Tibial artery (tissue), 4 donors: ENCODE measurements around the gene SLC25A24.
"Not testable (repeated sequence)": the region's sequence is repeated elsewhere in the genome, so short reads cannot be mapped to it uniquely, and the experiment has no call there.

Source experiments
- DNase-seq, 2 donors: peaks; one replicate each; pipeline ENCODE4 v3.0.0-alpha.2; 2019
- H3K27ac ChIP-seq, 2 donors: fragments of 200-600 bp; sonication (generic) in 1 of 2; 1 replicate in 1 of 2; 2 replicates in 1 of 2; pipeline ENCODE4 v1.5.1; 2018 to 2019; ENCODE audit warnings: mild to moderate bottlenecking in 1 of 2
- H3K27me3 ChIP-seq, 2 donors: fragments of 200-600 bp; sonication (generic) in 1 of 2; one replicate each; pipeline versions ENCODE4 v1.5.1 to v1.6.0; 2016 to 2019
- H3K36me3 ChIP-seq, 3 donors: fragments of 200-600 bp; sonication (generic) in 2 of 3; one replicate each; pipeline ENCODE4 v1.5.1; 2016 to 2019; ENCODE audit warnings: mild to moderate bottlenecking in 2 of 3
- H3K4me1 ChIP-seq, 4 donors: fragments of 200-600 bp; sonication (generic) in 2 of 4; 1 replicate in 3 of 4; 2 replicates in 1 of 4; pipeline ENCODE4 v1.5.1; 2016 to 2019
- H3K4me3 ChIP-seq, 2 donors: fragments of 200-600 bp; sonication (generic) in 1 of 2; 1 replicate in 1 of 2; 2 replicates in 1 of 2; pipeline ENCODE4 v1.5.1; 2018 to 2019; ENCODE audit warnings: mild to moderate bottlenecking in 2 of 2
- H3K9me3 ChIP-seq, 3 donors: fragments of 200-600 bp; sonication (generic) in 1 of 3; one replicate each; pipeline ENCODE4 v1.5.1; 2016 to 2019
- CTCF ChIP-seq, 2 experiments: fragments of 200-600 bp in 1 of 2; fragments of 450-650 bp in 1 of 2; IDR thresholded peaks; one replicate each; pipeline ENCODE4 v1.5.1; 2017 to 2019; ENCODE audit warnings: antibody characterized with exemption in 2 of 2, mild to moderate bottlenecking in 1 of 2, moderate library complexity in 1 of 2
- intact Hi-C: fragments of 100-400 bp; cut with DNase I; formaldehyde crosslinking; loops from one replicate; pipeline ENCODE4 v1.15.0; 2023; ENCODE audit warnings: low total_unique reads

SLC25A24 gene

GRCh38 chr1:108158893-108159453 lies 41.2 kb downstream of the SLC25A24 start:
- TF ChIP-seq CTCF (IDR thresholded peaks at IDR 0.05) = no peak
- H3K9me3 ChIP-seq = no peaks in the 10 kb centered on the region
- H3K36me3 ChIP-seq = peaks cover 26 to 43% (median 33%) of the 10 kb centered on the region in 3 donors
- no peak overlapping the region for H3K4me3 ChIP-seq
- no peaks in the 10 kb centered on the region for H3K4me1 ChIP-seq
- no peaks in the 10 kb centered on the region for H3K27me3 ChIP-seq
- intact Hi-C loops = loop anchor here (10.0 kb wide), 1 partner anchor 1126 kb away; the partner anchor contains the start of gene PSRC1
- DNase-seq = no peak
- H3K27ac ChIP-seq = no peak overlapping the region

GRCh38 chr1:108154314-108154713 lies 45.8 kb downstream of the SLC25A24 start:
- Histone ChIP-seq H3K27ac (no peak overlapping the region), H3K36me3 (peaks cover 51 to 64% (median 56%) of the 10 kb centered on the region in 3 donors), H3K4me3 (no peak overlapping the region), H3K9me3 (no peaks in the 10 kb centered on the region), H3K4me1 (peaks cover 0 to 6% (median 0%) of the 10 kb centered on the region in 4 donors), H3K27me3 (no peaks in the 10 kb centered on the region)
- TF ChIP-seq CTCF (IDR thresholded peaks at IDR 0.05) = no peak
- intact Hi-C loops = loop anchor here (10.0 kb wide), 1 partner anchor 1130 kb away; the partner anchor contains the start of gene PSRC1
- no peak for DNase-seq

- TF ChIP-seq CTCF (IDR thresholded peaks at IDR 0.05) = no peak
- peaks cover 62 to 80% (median 69%) of the 10 kb centered on the region in 3 donors for H3K36me3 ChIP-seq
- no peaks in the 10 kb centered on the region for H3K9me3 ChIP-seq
- H3K4me1 ChIP-seq = peaks cover 0 to 6% (median 0%) of the 10 kb centered on the region in 4 donors
- H3K4me3 ChIP-seq = no peak overlapping the region
- H3K27ac ChIP-seq = no peak overlapping the region
- no peaks in the 10 kb centered on the region for H3K27me3 ChIP-seq
- intact Hi-C loops = loop anchor here (10.0 kb wide), 1 partner anchor 1132 kb away; the partner anchor contains the start of gene PSRC1
- no peak for DNase-seq
These were observed 47.3 kb downstream of the SLC25A24 start for GRCh38 chr1:108152782-108153222.

GRCh38 chr1:108151548-108151947 lies 48.6 kb downstream of the SLC25A24 start:
- Histone ChIP-seq H3K9me3 (no peaks in the 10 kb centered on the region), H3K27ac (no peak overlapping the region), H3K4me1 (peaks cover 0 to 6% (median 0%) of the 10 kb centered on the region in 4 donors), H3K4me3 (no peak overlapping the region), H3K27me3 (no peaks in the 10 kb centered on the region), H3K36me3 (peaks cover 70 to 88% (median 71%) of the 10 kb centered on the region in 3 donors)
- no peak for TF ChIP-seq CTCF (IDR thresholded peaks at IDR 0.05)
- intact Hi-C loops = loop anchor here (10.0 kb wide), 1 partner anchor 1133 kb away; the partner anchor contains the start of gene PSRC1
- no peak for DNase-seq

- peaks cover 64 to 86% (median 74%) of the 10 kb centered on the region in 3 donors for H3K36me3 ChIP-seq
These were observed 50.2 kb downstream of the SLC25A24 start for GRCh38 chr1:108149796-108150467.

GRCh38 chr1:108144569-108144968 lies 55.6 kb downstream of the SLC25A24 start:
- H3K9me3 ChIP-seq, intact Hi-C loops, H3K27ac ChIP-seq, H3K27me3 ChIP-seq, H3K4me3 ChIP-seq, DNase-seq: not testable (repeated sequence)
- peaks cover 0 to 11% (median 3%) of the 10 kb centered on the region in 4 donors for H3K4me1 ChIP-seq
- peaks cover 43 to 55% (median 51%) of the 10 kb centered on the region in 3 donors for H3K36me3 ChIP-seq

More at GRCh38 chr1:108149796-108150467, 50.2 kb downstream of the SLC25A24 start:
- intact Hi-C loops = loop anchor here (10.0 kb wide), 1 partner anchor 1135 kb away; the partner anchor contains the start of gene PSRC1
- peaks cover 0 to 6% (median 0%) of the 10 kb centered on the region in 4 donors for H3K4me1 ChIP-seq
- no peak overlapping the region for H3K27ac ChIP-seq
- no peak overlapping the region for H3K4me3 ChIP-seq
- H3K27me3 ChIP-seq = no peaks in the 10 kb centered on the region
- TF ChIP-seq CTCF (IDR thresholded peaks at IDR 0.05) = no peak
- DNase-seq = no peak
- H3K9me3 ChIP-seq = peaks cover 0 to 4% (median 0%) of the 10 kb centered on the region in 3 donors
